Mucosa of stomach (tissue), 1 donor: ENCODE data around the gene ETAA1.

Source experiments
- H3K27me3 ChIP-seq: one replicate; pipeline ENCODE4 v1.7.0; 2013; ENCODE audit warnings: mild to moderate bottlenecking, low read length; ENCODE audit not compliant: control insufficient read depth, insufficient read depth
- H3K36me3 ChIP-seq: one replicate; pipeline ENCODE4 v1.7.0; 2013; ENCODE audit warnings: low read length; ENCODE audit not compliant: control insufficient read depth, insufficient read depth
- H3K4me1 ChIP-seq: one replicate; pipeline ENCODE4 v1.7.0; 2013; ENCODE audit warnings: mild to moderate bottlenecking, low read length; ENCODE audit not compliant: control insufficient read depth, insufficient read depth
- H3K4me3 ChIP-seq: one replicate; pipeline ENCODE4 v1.7.0; 2013; ENCODE audit warnings: low read length
- H3K9ac ChIP-seq: one replicate; pipeline ENCODE4 v1.7.0; 2013; ENCODE audit warnings: mild to moderate bottlenecking, low read length, moderate library complexity
- H3K9me3 ChIP-seq: one replicate; pipeline ENCODE4 v1.7.0; 2013; ENCODE audit warnings: mild to moderate bottlenecking, low read length, moderate library complexity; ENCODE audit not compliant: control insufficient read depth
- donor health status: Pancreatic carcinoma.

ETAA1 gene

GRCh38 chr2:67446491-67446911, 49.4 kb downstream of the ETAA1 start:
- Histone ChIP-seq H3K36me3 (no peaks in the 10 kb centered on the region), H3K9ac (no peak overlapping the region)

DNA sequence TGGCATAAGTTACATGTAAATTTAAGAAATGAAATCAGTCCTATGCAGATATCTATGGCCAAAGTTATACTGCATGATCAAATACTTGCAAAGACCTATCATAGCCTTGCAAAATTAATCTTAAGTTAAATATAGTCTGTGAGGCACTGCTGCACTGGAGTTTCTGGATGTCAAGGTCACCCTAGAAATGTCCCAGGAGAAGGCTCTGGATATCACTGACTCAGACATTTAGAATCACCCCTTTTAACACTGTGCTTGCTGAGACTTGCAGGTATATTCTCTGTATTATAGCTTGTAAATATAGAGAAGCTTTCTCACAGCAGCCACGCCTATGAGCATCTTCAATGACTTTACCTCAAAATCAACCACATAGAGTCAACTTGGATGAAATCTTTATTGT, 51.5 kb downstream of the ETAA1 start:
- no peak overlapping the region for H3K4me3 ChIP-seq
- H3K9ac ChIP-seq = no peak overlapping the region
- no peaks in the 10 kb centered on the region for H3K9me3 ChIP-seq
- no peaks in the 10 kb centered on the region for H3K36me3 ChIP-seq
- no peaks in the 10 kb centered on the region for H3K27me3 ChIP-seq
- H3K4me1 ChIP-seq = peaks cover 11% of the 10 kb centered on the region

More at GRCh38 chr2:67446491-67446911, 49.4 kb downstream of the ETAA1 start:
- Histone ChIP-seq H3K9me3 (no peaks in the 10 kb centered on the region), H3K4me1 (peaks cover 11% of the 10 kb centered on the region), H3K4me3 (no peak overlapping the region), H3K27me3 (no peaks in the 10 kb centered on the region)

DNA sequence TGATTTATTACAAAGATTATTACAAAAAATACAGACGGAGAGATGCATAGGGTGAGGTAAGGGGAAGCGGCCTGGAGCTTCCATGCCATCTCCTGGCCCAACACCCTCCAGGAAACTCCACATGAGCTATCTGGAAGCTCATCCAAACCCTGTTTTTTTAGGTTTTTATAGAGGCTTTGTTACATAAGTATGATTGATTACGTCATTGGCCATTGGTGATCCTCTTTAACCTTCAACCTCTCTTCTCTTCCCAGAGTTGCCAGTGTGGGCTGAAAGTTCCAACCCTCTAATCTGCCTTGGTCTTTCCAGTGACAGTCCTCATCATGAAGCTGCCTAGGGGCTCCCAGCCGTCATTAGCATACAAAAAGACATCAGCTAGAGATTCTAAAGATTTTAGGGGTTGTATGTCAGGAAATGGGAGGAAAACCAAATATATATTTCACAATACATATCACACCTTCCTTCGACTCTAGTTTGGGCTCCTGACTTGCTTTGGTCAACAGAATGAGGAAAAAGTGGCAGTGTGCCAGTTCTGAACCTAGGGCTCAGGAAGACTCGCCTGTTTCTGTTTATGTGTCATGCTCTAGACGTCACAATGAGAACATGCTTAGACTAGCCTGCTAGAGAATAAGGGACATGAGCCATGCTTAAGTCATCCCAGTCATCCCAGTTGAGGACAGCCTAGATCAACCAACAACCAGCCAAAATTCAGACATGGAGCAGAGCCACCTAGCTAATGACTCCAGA, 54.1 kb downstream of the ETAA1 start:
- Histone ChIP-seq H3K4me3 (no peak overlapping the region), H3K9ac (no peak overlapping the region), H3K27me3 (no peaks in the 10 kb centered on the region), H3K4me1 (peaks cover 25% of the 10 kb centered on the region), H3K9me3 (no peaks in the 10 kb centered on the region), H3K36me3 (no peaks in the 10 kb centered on the region)

DNA sequence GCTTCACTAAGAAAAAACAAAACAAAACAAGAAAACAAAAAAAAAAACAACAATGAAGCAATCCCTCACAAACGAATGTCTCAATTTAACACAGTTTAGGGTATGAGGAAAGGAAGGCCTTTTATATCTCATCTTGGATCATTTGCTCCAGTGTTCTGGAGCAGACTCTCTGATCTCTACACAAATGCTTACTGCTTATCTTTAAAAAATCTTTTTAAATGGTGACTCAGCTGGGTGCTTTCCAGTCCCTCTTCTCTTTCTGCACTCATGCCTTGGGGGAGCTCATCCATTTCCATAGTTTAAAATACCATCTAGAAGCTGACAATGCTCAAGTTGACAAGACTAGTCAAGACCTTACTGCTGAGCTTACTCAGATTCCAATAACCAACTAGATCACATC, 56.2 kb downstream of the ETAA1 start:
- Histone ChIP-seq H3K4me1 (peaks cover 19% of the 10 kb centered on the region), H3K9ac (no peak overlapping the region), H3K27me3 (no peaks in the 10 kb centered on the region), H3K36me3 (no peaks in the 10 kb centered on the region), H3K9me3 (no peaks in the 10 kb centered on the region), H3K4me3 (no peak overlapping the region)

DNA sequence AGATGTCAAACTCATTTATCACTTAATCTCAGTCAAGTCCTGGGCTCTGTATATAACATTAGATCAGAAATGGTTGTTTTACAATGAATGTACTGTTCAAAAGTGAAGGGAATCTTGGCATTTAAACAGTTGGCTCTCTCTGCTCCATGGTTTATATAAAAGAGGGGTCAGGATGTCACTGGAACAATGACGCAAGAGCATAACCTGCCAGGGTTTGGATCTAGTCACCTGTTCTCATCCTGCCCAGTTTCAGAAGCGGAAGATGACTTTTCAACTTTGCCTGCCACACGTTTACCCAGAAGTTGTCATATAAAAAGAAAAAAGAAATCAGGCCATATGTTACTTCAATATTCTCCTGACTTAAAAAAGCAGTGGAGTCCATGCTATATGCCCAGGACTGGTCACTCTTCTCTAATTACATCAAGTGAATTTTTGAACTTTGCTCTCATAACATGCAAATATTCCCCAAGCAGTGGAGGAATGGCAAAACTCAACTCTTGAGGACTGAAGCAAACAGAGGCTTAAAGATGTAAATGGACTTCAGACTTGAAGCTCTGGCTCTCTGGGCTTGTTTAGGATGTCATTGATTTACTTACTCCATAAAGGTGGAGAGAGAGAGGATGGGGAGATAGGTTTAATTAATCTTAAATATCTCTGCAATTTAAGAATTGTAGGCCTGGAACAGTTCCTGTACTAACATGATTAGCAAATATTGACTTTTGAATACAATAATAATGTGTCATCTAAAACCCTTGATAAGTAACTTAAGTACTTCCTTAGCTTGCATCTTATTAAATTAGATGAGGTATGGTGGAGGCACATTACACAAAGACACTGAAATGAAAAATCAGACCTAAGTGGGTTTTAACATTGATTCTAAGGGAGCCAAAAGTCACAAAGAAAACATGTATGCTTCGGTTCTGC, 58.3 kb downstream of the ETAA1 start:
- Histone ChIP-seq H3K4me3 (no peak overlapping the region), H3K4me1 (peaks cover 19% of the 10 kb centered on the region)

DNA sequence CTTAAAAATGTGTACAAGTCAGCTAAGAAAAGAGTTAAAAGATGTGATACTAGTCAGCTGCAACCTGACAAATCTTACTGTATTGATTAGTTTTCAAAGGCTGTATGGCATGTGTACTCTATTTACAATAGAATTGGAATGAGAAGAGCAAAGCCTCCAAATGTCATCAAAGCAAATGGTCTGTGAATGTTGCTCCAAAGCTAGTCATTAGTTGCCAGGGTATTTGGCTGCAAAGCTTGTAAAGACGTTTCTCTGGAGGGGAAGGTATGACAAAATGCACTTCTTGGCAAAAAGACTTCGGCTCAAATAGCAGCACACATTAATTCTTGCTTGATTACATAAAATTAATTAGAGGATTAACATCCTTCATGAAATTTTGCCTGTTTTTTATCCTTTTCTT, 59.3 kb downstream of the ETAA1 start:
- H3K4me1 ChIP-seq = peaks cover 19% of the 10 kb centered on the region
- H3K36me3 ChIP-seq = no peaks in the 10 kb centered on the region
- H3K4me3 ChIP-seq = no peak overlapping the region
- no peaks in the 10 kb centered on the region for H3K9me3 ChIP-seq
- H3K27me3 ChIP-seq = no peaks in the 10 kb centered on the region
- no peak overlapping the region for H3K9ac ChIP-seq

More for the DNA sequence above, 58.3 kb downstream of the ETAA1 start:
- Histone ChIP-seq H3K27me3 (no peaks in the 10 kb centered on the region), H3K9ac (no peak overlapping the region), H3K36me3 (no peaks in the 10 kb centered on the region), H3K9me3 (no peaks in the 10 kb centered on the region)

GRCh38 chr2:67457699-67458098, 60.6 kb downstream of the ETAA1 start:
- Histone ChIP-seq H3K9me3 (no peaks in the 10 kb centered on the region), H3K9ac (no peak overlapping the region), H3K27me3 (no peaks in the 10 kb centered on the region), H3K4me1 (peaks cover 19% of the 10 kb centered on the region), H3K4me3 (no peak overlapping the region), H3K36me3 (no peaks in the 10 kb centered on the region)

DNA sequence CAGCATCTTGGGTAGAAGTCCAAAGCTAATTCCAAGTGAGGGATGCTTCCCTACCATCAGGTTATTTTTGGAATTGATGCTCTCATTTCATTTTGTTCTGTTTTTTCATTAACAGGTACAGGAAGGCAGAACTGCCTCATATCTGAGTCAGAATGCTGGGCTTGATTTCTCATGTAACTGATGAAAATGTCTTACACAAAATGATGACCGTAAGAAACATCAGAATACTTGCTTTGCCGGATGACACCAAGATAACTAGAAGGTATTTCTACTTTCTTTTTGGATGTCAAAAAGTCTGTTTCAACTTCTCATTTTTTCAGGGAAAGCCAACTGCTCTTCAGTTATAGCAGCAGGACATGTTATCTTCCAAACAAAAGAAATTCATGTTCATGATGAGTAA, 62.6 kb downstream of the ETAA1 start:
- H3K9me3 ChIP-seq = no peaks in the 10 kb centered on the region
- H3K27me3 ChIP-seq = no peaks in the 10 kb centered on the region
- H3K4me3 ChIP-seq = no peak overlapping the region
- no peak overlapping the region for H3K9ac ChIP-seq
- peaks cover 18% of the 10 kb centered on the region for H3K4me1 ChIP-seq
- no peaks in the 10 kb centered on the region for H3K36me3 ChIP-seq
